Measurements from ENCODE around the gene TTC21B.
"Not testable (repeated sequence)": the region's sequence is repeated elsewhere in the genome, so short reads cannot be mapped to it uniquely, and the experiment has no call there.

DNA sequence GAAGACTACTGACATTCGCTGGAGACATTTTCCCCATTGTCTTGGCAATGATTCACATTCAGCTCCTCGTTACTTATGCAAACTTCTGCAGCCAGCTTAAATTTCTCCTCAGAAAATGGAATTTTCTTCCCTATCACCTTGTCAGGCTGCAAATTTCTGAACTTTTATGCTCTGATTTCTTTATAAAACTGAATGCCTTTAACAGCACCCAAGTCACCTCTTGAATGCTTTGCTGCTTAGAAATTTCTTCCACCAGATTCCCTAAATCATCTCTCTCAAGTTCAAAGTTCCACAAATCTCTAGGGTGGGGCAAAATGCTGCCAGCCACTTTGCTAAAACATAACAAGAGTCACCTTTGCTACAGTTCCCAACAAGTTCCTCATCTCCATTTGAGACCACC, 92.5 kb downstream of the TTC21B start:
- not testable (repeated sequence) for TF ChIP-seq CTCF (IDR thresholded peaks at IDR 0.05; ENCODE audit: insufficient read depth, low read depth, low read length); EZH2 (IDR thresholded peaks at IDR 0.05; ENCODE audit: insufficient read depth, low read length)

All from astrocyte (in vitro differentiated cells and primary cell).